ENCODE data around the gene SPEN. TPM values are rescaled to one million over a fixed set of nuclear protein-coding genes. Genes with fewer than 3 reads are reported as not detected.
A peak's percentile ranks its signal among the peaks of the same experiment; 100 is the strongest.
"Not testable (repeated sequence)": the region's sequence is repeated elsewhere in the genome, so short reads cannot be mapped to it uniquely, and the experiment has no call there.

SPEN gene
- total and polyA plus RNA-seq, 9 of the 15 experiments (the other 6 are each of a cell fraction or from before 2014, with no cell fraction given): 5.7 to 87.5 (median 27.2) TPM

DNA sequence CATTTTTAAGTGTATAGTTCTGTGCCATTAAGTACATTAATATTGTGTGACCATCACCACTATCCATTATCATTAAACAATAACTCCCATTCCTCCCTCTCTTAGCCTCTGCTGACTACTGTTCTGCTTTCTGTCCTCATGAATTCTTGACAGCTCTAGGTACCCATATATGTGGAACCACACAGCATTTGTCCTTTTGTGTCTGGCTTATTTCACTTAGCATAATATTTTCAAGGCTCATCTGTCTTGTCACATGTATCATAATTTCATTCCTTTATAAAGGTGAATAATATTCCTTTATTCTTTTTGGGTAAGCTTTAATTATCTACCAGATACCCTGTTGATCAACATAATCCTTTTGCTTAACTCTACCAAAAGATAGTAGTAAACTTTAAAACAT, 47.7 kb downstream of the SPEN start:
- no peak for FAIRE-seq

DNA sequence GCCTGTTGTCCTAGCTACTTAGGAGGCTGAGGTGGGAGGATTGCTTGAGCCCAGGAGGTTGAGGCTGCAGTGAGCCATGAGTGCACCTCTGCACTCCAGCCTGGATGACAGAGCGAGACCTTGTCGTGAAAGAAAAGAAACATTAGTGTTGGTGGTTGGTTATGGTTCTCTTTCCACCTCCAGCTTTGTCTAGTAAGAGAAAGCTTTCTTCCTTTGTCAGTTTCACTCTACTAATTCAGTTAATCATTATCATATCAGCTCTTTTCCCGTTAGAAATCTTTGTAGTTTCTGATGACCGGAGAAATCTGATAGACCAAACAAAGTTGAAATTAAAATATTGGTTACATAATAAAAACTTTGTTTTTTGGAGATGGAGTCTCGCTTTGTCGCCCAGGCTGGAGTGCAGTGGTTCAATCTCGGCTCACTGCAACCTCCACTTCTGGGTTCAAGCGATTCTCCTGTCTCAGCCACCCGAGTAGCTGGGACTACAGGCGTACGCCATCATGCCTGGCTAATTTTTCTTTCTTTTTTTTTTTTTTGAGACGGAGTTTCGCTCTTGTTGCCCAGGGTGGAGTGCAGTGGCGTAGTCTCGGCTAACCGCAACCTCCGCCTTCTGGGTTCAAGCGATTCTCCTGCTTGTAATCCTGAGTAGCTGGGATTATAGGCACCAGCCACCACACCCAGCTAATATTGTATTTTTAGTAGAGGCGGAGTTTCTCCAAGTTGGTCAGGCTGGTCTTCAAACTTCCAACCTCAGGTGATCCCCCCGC, 49.5 kb downstream of the SPEN start:
- TF ChIP-seq, protein P1, sequence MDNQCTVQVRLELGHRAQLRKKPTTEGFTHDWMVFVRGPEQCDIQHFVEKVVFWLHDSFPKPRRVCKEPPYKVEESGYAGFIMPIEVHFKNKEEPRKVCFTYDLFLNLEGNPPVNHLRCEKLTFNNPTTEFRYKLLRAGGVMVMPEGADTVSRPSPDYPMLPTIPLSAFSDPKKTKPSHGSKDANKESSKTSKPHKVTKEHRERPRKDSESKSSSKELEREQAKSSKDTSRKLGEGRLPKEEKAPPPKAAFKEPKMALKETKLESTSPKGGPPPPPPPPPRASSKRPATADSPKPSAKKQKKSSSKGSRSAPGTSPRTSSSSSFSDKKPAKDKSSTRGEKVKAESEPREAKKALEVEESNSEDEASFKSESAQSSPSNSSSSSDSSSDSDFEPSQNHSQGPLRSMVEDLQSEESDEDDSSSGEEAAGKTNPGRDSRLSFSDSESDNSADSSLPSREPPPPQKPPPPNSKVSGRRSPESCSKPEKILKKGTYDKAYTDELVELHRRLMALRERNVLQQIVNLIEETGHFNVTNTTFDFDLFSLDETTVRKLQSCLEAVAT (IDR thresholded peaks at IDR 0.05): peak in 1 of 2 experiments; percentile 86; a peak in 2 of 4 replicates
- ATAC-seq; H3K4me3 ChIP-seq; in situ Hi-C loops (cut with MboI); H2AFZ ChIP-seq (ENCODE audit: low read depth, low read length); H3K9me3 ChIP-seq (replicated peaks; ENCODE audit: control insufficient read depth, insufficient read depth, low read depth, low read length); intact Hi-C loops (cut with micrococcal nuclease); BruUV-seq (replicated peaks); H3K9ac ChIP-seq (ENCODE audit: insufficient read depth in 1 of 2, low read depth in 2 of 2, low read length in 2 of 2); H3K4me2 ChIP-seq (ENCODE audit: insufficient read depth, low read length); H4K20me1 ChIP-seq (replicated peaks; ENCODE audit: control insufficient read depth, insufficient read depth, low read length); CTCF ChIA-PET (ENCODE audit: low intra/inter-chr PET ratio); FAIRE-seq; H3K9me1 ChIP-seq (ENCODE audit: control insufficient read depth, insufficient read depth, low read length); DNase-seq (ENCODE audit: extremely low read depth in 1 of 4, low spot score in 3 of 4); H3K27me3 ChIP-seq (ENCODE audit: control insufficient read depth in 2 of 2, insufficient read depth in 2 of 2, low read length in 2 of 2): not testable (repeated sequence)
- peaks cover 100% of the 10 kb centered on the region for H3K79me2 ChIP-seq (ENCODE audit: control insufficient read depth, insufficient read depth, low read length)
- H3K27ac ChIP-seq (ENCODE audit: extremely low read depth, low read depth, low read length): peak overlapping the region; percentile 69; the same call in 2 of the 3 replicates
- H3K4me1 ChIP-seq (replicated peaks in 1 of 2; ENCODE audit: control insufficient read depth in 2 of 2, insufficient read depth in 2 of 2, low read length in 2 of 2): peaks cover 10 to 28% of the 10 kb centered on the region in 2 experiments
- POLR2A ChIA-PET: interaction anchor here (0.7 to 2.3 kb wide), 6 partner anchors 10 to 102 kb away, joined by 3 to 8 read pairs (median 4); partner anchors contain the start of gene SPEN
- H3K36me3 ChIP-seq (ENCODE audit: control insufficient read depth, insufficient read depth, low read length): peaks cover 42% of the 10 kb centered on the region
- 84% methylated on average over 20 of the region's 20 CpGs for WGBS (ENCODE audit: insufficient coverage, low coverage, missing lambda C conversion rate)

More for the DNA sequence above, 47.7 kb downstream of the SPEN start:
- Histone ChIP-seq H2AFZ (ENCODE audit: low read depth, low read length) (no peak overlapping the region), H3K4me2 (ENCODE audit: insufficient read depth, low read length) (no peak overlapping the region), H3K9me1 (ENCODE audit: control insufficient read depth, insufficient read depth, low read length) (peaks cover 5% of the 10 kb centered on the region), H3K4me1 (replicated peaks in 1 of 2; ENCODE audit: control insufficient read depth in 2 of 2, insufficient read depth in 2 of 2, low read length in 2 of 2) (peaks cover 10 to 28% of the 10 kb centered on the region in 2 experiments), H3K9me3 (replicated peaks; ENCODE audit: control insufficient read depth, insufficient read depth, low read depth, low read length) (no peaks in the 10 kb centered on the region), H3K4me3 (no peak overlapping the region), H3K79me2 (ENCODE audit: control insufficient read depth, insufficient read depth, low read length) (peaks cover 100% of the 10 kb centered on the region), H4K20me1 (replicated peaks; ENCODE audit: control insufficient read depth, insufficient read depth, low read length) (peaks cover 3% of the 10 kb centered on the region; the same call in 1 of the 2 replicates), H3K36me3 (ENCODE audit: control insufficient read depth, insufficient read depth, low read length) (peaks cover 51% of the 10 kb centered on the region), H3K9ac (ENCODE audit: insufficient read depth in 1 of 2, low read depth in 2 of 2, low read length in 2 of 2) (no peak overlapping the region), H3K27ac (ENCODE audit: extremely low read depth, low read depth, low read length) (no peak overlapping the region), H3K27me3 (ENCODE audit: control insufficient read depth in 2 of 2, insufficient read depth in 2 of 2, low read length in 2 of 2) (no peaks in the 10 kb centered on the region)
- TF ChIP-seq ZC3H8 (IDR thresholded peaks at IDR 0.05): no peak
- no peak for TF ChIP-seq TARDBP (IDR thresholded peaks at IDR 0.05)
- TF ChIP-seq ZNF212 (CRISPR knock-in tag; IDR thresholded peaks at IDR 0.05): no peak
- TF ChIP-seq ARHGAP35 (IDR thresholded peaks at IDR 0.05; ENCODE audit: partially characterized antibody): no peak
- no peak for TF ChIP-seq ZNF77 (CRISPR knock-in tag; IDR thresholded peaks at IDR 0.05)
- no peak for TF ChIP-seq EHMT2 (IDR thresholded peaks at IDR 0.05)
- no peak for TF ChIP-seq KAT8 (IDR thresholded peaks at IDR 0.05; ENCODE audit: low read depth)
- TF ChIP-seq NFE2L1 (tag; IDR thresholded peaks at IDR 0.05; ENCODE audit: borderline replicate concordance, low read depth): no peak
- TF ChIP-seq ZNF143 (CRISPR knock-in tag; IDR thresholded peaks at IDR 0.05): no peak
- no peak for TF ChIP-seq TRIM28 (IDR thresholded peaks at IDR 0.05)
- TF ChIP-seq TCFL5 (CRISPR knock-in tag; conservative IDR thresholded peaks at IDR 0.05): no peak
- no peak for TF ChIP-seq GABPB2 (CRISPR knock-in tag; conservative IDR thresholded peaks at IDR 0.05)
- no TSS peak for BruUV-seq (replicated peaks)
- ATAC-seq (no peak), DNase-seq (ENCODE audit: extremely low read depth in 1 of 4, low spot score in 3 of 4) (no peak)
- intact Hi-C loops (cut with micrococcal nuclease): no loop called here
- POLR2A ChIA-PET: interaction anchor here (0.6 to 1.3 kb wide), 3 partner anchors 9 to 127 kb away, joined by 3 read pairs; partner anchors contain the start of gene CLCNKA
- CTCF ChIA-PET (ENCODE audit: low intra/inter-chr PET ratio): no interaction called here
- in situ Hi-C loops (cut with MboI): no loop called here

Data from K562 (cell line).